ENCODE results near the gene APBB1IP.

DNA sequence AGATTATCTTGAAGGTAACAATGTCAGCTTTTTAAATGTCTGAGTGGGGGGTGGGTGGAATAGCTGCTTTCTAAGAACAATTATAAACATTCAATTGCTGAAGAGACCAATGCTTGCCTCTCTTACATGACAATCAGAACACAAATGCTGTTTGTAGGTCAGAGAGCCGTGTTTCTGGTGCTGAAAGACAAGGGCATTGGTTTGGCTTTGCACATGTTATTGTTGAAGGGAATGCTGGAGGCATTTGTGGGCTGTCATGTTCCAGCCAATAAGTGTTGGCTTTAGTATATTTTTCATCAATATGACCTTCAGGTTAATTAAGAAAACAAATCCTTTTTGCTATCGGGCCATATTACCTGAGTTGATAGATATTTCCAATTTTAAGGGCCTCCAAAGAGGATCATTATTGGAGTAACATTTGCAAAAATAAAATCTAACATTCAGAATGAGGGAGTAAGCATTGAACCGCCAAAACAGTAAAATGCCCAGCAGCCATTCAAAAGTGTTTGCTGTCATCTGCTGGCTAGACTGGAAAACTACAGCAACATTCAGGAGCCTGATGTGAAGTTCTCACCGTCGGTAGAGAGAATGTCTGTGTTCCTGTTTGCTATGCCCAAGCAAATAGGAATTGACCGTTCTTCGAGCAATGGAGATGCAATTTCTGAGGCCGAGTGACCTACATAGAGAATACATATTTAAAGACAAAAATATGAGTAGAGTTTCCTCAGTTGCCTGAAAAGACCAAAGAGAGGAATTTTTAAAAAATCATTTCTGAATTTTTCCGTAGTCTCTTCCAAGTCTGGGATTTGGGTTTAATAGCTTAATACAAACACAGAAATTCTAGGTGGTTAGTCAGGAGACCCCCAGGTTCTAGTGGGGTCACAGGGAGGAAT lies 118.9 kb downstream of the APBB1IP start:
- TF ChIP-seq ESRRA (IDR thresholded peaks at IDR 0.05; ENCODE audit: borderline replicate concordance, low read depth) (no peak), NCOA4 (IDR thresholded peaks at IDR 0.05; ENCODE audit: partially characterized antibody) (no peak), ZNF354B (CRISPR knock-in tag; IDR thresholded peaks at IDR 0.05) (no peak), EZH2 (IDR thresholded peaks at IDR 0.05; ENCODE audit: borderline replicate concordance, low read depth, low read length) (no peak), ZFP36 (IDR thresholded peaks at IDR 0.05; ENCODE audit: low read depth, low read length, partially characterized antibody) (no peak), ETS2 (tag; IDR thresholded peaks at IDR 0.05; ENCODE audit: borderline replicate concordance, poor library complexity, severe bottlenecking) (no peak), SRSF1 (IDR thresholded peaks at IDR 0.05; ENCODE audit: low read depth, low read length) (no peak), PHTF2 (CRISPR knock-in tag; IDR thresholded peaks at IDR 0.05) (no peak), HCFC1 (IDR thresholded peaks at IDR 0.05; ENCODE audit: low read depth, low read length) (no peak)
- TF ChIP-seq, protein P1, sequence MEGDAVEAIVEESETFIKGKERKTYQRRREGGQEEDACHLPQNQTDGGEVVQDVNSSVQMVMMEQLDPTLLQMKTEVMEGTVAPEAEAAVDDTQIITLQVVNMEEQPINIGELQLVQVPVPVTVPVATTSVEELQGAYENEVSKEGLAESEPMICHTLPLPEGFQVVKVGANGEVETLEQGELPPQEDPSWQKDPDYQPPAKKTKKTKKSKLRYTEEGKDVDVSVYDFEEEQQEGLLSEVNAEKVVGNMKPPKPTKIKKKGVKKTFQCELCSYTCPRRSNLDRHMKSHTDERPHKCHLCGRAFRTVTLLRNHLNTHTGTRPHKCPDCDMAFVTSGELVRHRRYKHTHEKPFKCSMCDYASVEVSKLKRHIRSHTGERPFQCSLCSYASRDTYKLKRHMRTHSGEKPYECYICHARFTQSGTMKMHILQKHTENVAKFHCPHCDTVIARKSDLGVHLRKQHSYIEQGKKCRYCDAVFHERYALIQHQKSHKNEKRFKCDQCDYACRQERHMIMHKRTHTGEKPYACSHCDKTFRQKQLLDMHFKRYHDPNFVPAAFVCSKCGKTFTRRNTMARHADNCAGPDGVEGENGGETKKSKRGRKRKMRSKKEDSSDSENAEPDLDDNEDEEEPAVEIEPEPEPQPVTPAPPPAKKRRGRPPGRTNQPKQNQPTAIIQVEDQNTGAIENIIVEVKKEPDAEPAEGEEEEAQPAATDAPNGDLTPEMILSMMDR (IDR thresholded peaks at IDR 0.05 in 2 of 3, conservative IDR thresholded peaks at IDR 0.05 in 1 of 3; ENCODE audit: insufficient read depth in 2 of 3, low read depth in 1 of 3, low read length in 3 of 3): peak; percentile 73 to 88 (median 76)
- TF ChIP-seq, protein P2, sequence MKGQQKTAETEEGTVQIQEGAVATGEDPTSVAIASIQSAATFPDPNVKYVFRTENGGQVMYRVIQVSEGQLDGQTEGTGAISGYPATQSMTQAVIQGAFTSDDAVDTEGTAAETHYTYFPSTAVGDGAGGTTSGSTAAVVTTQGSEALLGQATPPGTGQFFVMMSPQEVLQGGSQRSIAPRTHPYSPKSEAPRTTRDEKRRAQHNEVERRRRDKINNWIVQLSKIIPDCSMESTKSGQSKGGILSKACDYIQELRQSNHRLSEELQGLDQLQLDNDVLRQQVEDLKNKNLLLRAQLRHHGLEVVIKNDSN (CRISPR knock-in tag; IDR thresholded peaks at IDR 0.05): no peak

Data from K562 (cell line).